GM21515 (cell line): Measurements from ENCODE around the gene FOXL2.
A peak's percentile ranks its signal among the peaks of the same experiment; 100 is the strongest.
"Not testable (repeated sequence)": the region's sequence is repeated elsewhere in the genome, so short reads cannot be mapped to it uniquely, and the experiment has no call there.

Experiments
- ATAC-seq: cut with Tn5 transposase; IDR thresholded peaks from one replicate; pipeline ENCODE4 v1.9.1; 2021; ENCODE audit not compliant: unreplicated experiment

FOXL2 gene

GRCh38 chr3:138933068-138933668 lies 13.8 kb downstream of the FOXL2 start:
- ATAC-seq: no peak

GRCh38 chr3:138928727-138929372 lies 18.1 kb downstream of the FOXL2 start:
- no peak for ATAC-seq

- ATAC-seq: peak; percentile 86
Measured at GRCh38 chr3:138923531-138923994, 23.4 kb downstream of the FOXL2 start.

GRCh38 chr3:138922400-138922799 lies 24.5 kb downstream of the FOXL2 start:
- ATAC-seq: not testable (repeated sequence)

GRCh38 chr3:138921316-138922292 lies 25.3 kb downstream of the FOXL2 start:
- no peak for ATAC-seq

GRCh38 chr3:138919325-138919724 lies 27.6 kb downstream of the FOXL2 start:
- no peak for ATAC-seq

GRCh38 chr3:138916824-138917223 lies 30.1 kb downstream of the FOXL2 start:
- no peak for ATAC-seq

- peak; percentile 82 for ATAC-seq
Measured at GRCh38 chr3:138915503-138916498, 31.1 kb downstream of the FOXL2 start.

- ATAC-seq: peak; percentile 16
Measured at GRCh38 chr3:138914870-138915502, 32.0 kb downstream of the FOXL2 start.

- no peak for ATAC-seq
Measured at GRCh38 chr3:138913766-138914165, 33.2 kb downstream of the FOXL2 start.

- no peak for ATAC-seq
Measured at GRCh38 chr3:138912237-138912636, 34.7 kb downstream of the FOXL2 start.

GRCh38 chr3:138911621-138912020 lies 35.3 kb downstream of the FOXL2 start:
- ATAC-seq: no peak

GRCh38 chr3:138909904-138910303 lies 37.0 kb downstream of the FOXL2 start:
- no peak for ATAC-seq

- no peak for ATAC-seq
Measured at GRCh38 chr3:138908846-138909245, 38.1 kb downstream of the FOXL2 start.

- no peak for ATAC-seq
Measured at GRCh38 chr3:138907539-138907938, 39.4 kb downstream of the FOXL2 start.

GRCh38 chr3:138902171-138902570 lies 44.8 kb downstream of the FOXL2 start:
- ATAC-seq: no peak

GRCh38 chr3:138901567-138901966 lies 45.4 kb downstream of the FOXL2 start:
- no peak for ATAC-seq

- ATAC-seq: no peak
Measured at GRCh38 chr3:138899351-138899991, 47.5 kb downstream of the FOXL2 start.

- no peak for ATAC-seq
Measured at GRCh38 chr3:138898708-138899107, 48.2 kb downstream of the FOXL2 start.
